WTC11 (cell line): ENCODE measurements around the gene C10orf90. TPM values are rescaled to one million over a fixed set of nuclear protein-coding genes. Genes with fewer than 3 reads are reported as not detected.

Experiments
- ATAC-seq: fragments of 200-7000 bp; cut with Tn5 transposase; 2 replicates; pipeline ENCODE4 v1.10.0; 2021; ENCODE audit warnings: mild to moderate bottlenecking, moderate library complexity
- CTCF ChIA-PET: fragments of 300-600 bp; sonication (Branson Sonifier 250); formaldehyde crosslinking; loops from one replicate; lab custom pipeline; 2021; ENCODE audit warnings: antibody characterized with exemption; lab: Charles Lee
- POLR2A ChIA-PET: fragments of 350-600 bp; sonication (Branson Sonifier 250); formaldehyde crosslinking; loops from one replicate; lab custom pipeline; 2021; ENCODE audit warnings: antibody characterized with exemption; lab: Charles Lee
- DNase-seq: peaks from one replicate; pipeline ENCODE4 v3.0.0; 2021; ENCODE audit warnings: low spot score
- H3K27ac Mint-ChIP-seq: 2 replicates; pipeline ENCODE4 v1.8.0; 2021; ENCODE audit warnings: mixed read lengths
- H3K27me3 Mint-ChIP-seq: 2 replicates; pipeline ENCODE4 v1.8.0; 2021; ENCODE audit warnings: low read depth, mild to moderate bottlenecking, moderate library complexity, mixed read lengths
- H3K36me3 Mint-ChIP-seq: 2 replicates; pipeline ENCODE4 v1.8.0; 2021; ENCODE audit warnings: mixed read lengths
- H3K4me1 Mint-ChIP-seq: 2 replicates; pipeline ENCODE4 v1.8.0; 2022; ENCODE audit warnings: mixed read lengths
- H3K4me3 Mint-ChIP-seq: 2 replicates; pipeline ENCODE4 v1.8.0; 2021; ENCODE audit warnings: mild to moderate bottlenecking, moderate library complexity, mixed read lengths
- H3K9me3 Mint-ChIP-seq: 2 replicates; pipeline ENCODE4 v1.8.0; 2021; ENCODE audit warnings: mixed read lengths
- AR ChIP-seq: fragments of 250-450 bp; sonication (Bioruptor Pico); IDR thresholded peaks from 2 replicates; pipeline ENCODE4 v1.9.0; 2021; ENCODE audit warnings: mild to moderate bottlenecking
- ERG ChIP-seq: fragments of 250-450 bp; sonication (Bioruptor Pico); IDR thresholded peaks from 2 replicates; pipeline ENCODE4 v1.8.0; 2021; ENCODE audit warnings: mild to moderate bottlenecking
- ESRRA ChIP-seq: sonication (generic); formaldehyde crosslinking; IDR thresholded peaks from 2 replicates; pipeline ENCODE4 v1.8.1; 2022; ENCODE audit warnings: mild to moderate bottlenecking, missing genetic modification reagents, borderline replicate concordance
- FOXP4 ChIP-seq: sonication (generic); formaldehyde crosslinking; IDR thresholded peaks from 2 replicates; pipeline ENCODE4 v1.8.0; 2022; ENCODE audit warnings: mild to moderate bottlenecking, missing genetic modification reagents
- NFATC4 ChIP-seq: fragments of 250-450 bp; sonication (Bioruptor Pico); IDR thresholded peaks from 2 replicates; pipeline ENCODE4 v1.9.0; 2021; ENCODE audit warnings: mild to moderate bottlenecking
- OVOL2 ChIP-seq: fragments of 250-450 bp; sonication (Bioruptor Pico); IDR thresholded peaks from 2 replicates; pipeline ENCODE4 v1.9.0; 2021; ENCODE audit warnings: mild to moderate bottlenecking, borderline replicate concordance
- TEAD4 ChIP-seq: sonication (generic); formaldehyde crosslinking; IDR thresholded peaks from 2 replicates; pipeline ENCODE4 v1.8.0; 2022; ENCODE audit warnings: mild to moderate bottlenecking, missing genetic modification reagents
- ZBTB21 ChIP-seq: sonication (generic); formaldehyde crosslinking; IDR thresholded peaks from 2 replicates; pipeline ENCODE4 v1.8.1; 2023; ENCODE audit warnings: mild to moderate bottlenecking, missing genetic modification reagents, borderline replicate concordance
- ZNF263 ChIP-seq: sonication (generic); formaldehyde crosslinking; IDR thresholded peaks from 2 replicates; pipeline ENCODE4 v1.8.1; 2022; ENCODE audit warnings: low read depth, mild to moderate bottlenecking, moderate library complexity, missing genetic modification reagents
- ZNF425 ChIP-seq: fragments of 250-450 bp; sonication (Bioruptor Pico); conservative IDR thresholded peaks from 2 replicates; pipeline ENCODE4 v1.9.0; 2021; ENCODE audit warnings: mild to moderate bottlenecking
- total RNA-seq: library from RNA; stranded (reverse); gene quantifications from 3 replicates; pipeline ENCODE4 v1.2.3, GENCODE V29; 2021
- TF ChIP-seq, protein P1 (sequence below): sonication (generic); formaldehyde crosslinking; IDR thresholded peaks from 2 replicates; pipeline ENCODE4 v1.8.1; 2022; ENCODE audit warnings: low read depth, mild to moderate bottlenecking, moderate library complexity, missing genetic modification reagents, borderline replicate concordance
- TF ChIP-seq, protein P2 (sequence below): sonication (generic); formaldehyde crosslinking; IDR thresholded peaks from 2 replicates; pipeline ENCODE4 v1.8.0; 2023; ENCODE audit warnings: mild to moderate bottlenecking, missing genetic modification reagents
- TF ChIP-seq, protein P3 (sequence below): sonication (generic); formaldehyde crosslinking; IDR thresholded peaks from 2 replicates; pipeline ENCODE4 v1.8.1; 2022; ENCODE audit warnings: mild to moderate bottlenecking, missing genetic modification reagents, moderate library complexity, borderline replicate concordance
- TF ChIP-seq, protein P4 (sequence below): fragments of 250-450 bp; sonication (Bioruptor Pico); IDR thresholded peaks from 2 replicates; pipeline ENCODE4 v1.9.0; 2021; ENCODE audit warnings: moderate library complexity, mild to moderate bottlenecking, inconsistent platforms, borderline replicate concordance
- TF ChIP-seq, protein P5 (sequence below): sonication (generic); formaldehyde crosslinking; IDR thresholded peaks from 2 replicates; pipeline ENCODE4 v1.8.1; 2023; ENCODE audit warnings: mild to moderate bottlenecking, missing genetic modification reagents, borderline replicate concordance

The C10orf90 gene
- total RNA-seq, 1 experiment from 2014 or later: 0.85 TPM

- TF ChIP-seq AR (no peak), TEAD4 (CRISPR knock-in tag) (no peak)
- TF ChIP-seq, all 79 proteins: peak for 0
Observed at GRCh38 chr10:126713594-126713993, 43.1 kb upstream of the C10orf90 start (continued).

- no peak for DNase-seq
- Mint-ChIP-seq H3K4me1 (peaks cover 7% of the 10 kb centered on the region), H3K4me3 (no peak overlapping the region), H3K27me3 (no peaks in the 10 kb centered on the region; the same call in none of the 2 replicates), H3K36me3 (peaks cover 6% of the 10 kb centered on the region; the same call in 1 of the 2 replicates), H3K27ac (no peak overlapping the region), H3K9me3 (peaks cover 36% of the 10 kb centered on the region)
- ChIA-PET POLR2A (no interaction called here), CTCF (no interaction called here)
- no peak for ATAC-seq
- TF ChIP-seq, protein P1, sequence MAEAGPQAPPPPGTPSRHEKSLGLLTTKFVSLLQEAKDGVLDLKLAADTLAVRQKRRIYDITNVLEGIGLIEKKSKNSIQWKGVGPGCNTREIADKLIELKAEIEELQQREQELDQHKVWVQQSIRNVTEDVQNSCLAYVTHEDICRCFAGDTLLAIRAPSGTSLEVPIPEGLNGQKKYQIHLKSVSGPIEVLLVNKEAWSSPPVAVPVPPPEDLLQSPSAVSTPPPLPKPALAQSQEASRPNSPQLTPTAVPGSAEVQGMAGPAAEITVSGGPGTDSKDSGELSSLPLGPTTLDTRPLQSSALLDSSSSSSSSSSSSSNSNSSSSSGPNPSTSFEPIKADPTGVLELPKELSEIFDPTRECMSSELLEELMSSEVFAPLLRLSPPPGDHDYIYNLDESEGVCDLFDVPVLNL (CRISPR knock-in tag): no peak
- TF ChIP-seq NFATC4 (CRISPR knock-in tag): no peak
- TF ChIP-seq, protein P2, sequence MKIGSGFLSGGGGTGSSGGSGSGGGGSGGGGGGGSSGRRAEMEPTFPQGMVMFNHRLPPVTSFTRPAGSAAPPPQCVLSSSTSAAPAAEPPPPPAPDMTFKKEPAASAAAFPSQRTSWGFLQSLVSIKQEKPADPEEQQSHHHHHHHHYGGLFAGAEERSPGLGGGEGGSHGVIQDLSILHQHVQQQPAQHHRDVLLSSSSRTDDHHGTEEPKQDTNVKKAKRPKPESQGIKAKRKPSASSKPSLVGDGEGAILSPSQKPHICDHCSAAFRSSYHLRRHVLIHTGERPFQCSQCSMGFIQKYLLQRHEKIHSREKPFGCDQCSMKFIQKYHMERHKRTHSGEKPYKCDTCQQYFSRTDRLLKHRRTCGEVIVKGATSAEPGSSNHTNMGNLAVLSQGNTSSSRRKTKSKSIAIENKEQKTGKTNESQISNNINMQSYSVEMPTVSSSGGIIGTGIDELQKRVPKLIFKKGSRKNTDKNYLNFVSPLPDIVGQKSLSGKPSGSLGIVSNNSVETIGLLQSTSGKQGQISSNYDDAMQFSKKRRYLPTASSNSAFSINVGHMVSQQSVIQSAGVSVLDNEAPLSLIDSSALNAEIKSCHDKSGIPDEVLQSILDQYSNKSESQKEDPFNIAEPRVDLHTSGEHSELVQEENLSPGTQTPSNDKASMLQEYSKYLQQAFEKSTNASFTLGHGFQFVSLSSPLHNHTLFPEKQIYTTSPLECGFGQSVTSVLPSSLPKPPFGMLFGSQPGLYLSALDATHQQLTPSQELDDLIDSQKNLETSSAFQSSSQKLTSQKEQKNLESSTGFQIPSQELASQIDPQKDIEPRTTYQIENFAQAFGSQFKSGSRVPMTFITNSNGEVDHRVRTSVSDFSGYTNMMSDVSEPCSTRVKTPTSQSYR: no peak
- no peak for TF ChIP-seq ZBTB21 (CRISPR knock-in tag)
- TF ChIP-seq ERG (CRISPR knock-in tag): no peak
- TF ChIP-seq, protein P3, sequence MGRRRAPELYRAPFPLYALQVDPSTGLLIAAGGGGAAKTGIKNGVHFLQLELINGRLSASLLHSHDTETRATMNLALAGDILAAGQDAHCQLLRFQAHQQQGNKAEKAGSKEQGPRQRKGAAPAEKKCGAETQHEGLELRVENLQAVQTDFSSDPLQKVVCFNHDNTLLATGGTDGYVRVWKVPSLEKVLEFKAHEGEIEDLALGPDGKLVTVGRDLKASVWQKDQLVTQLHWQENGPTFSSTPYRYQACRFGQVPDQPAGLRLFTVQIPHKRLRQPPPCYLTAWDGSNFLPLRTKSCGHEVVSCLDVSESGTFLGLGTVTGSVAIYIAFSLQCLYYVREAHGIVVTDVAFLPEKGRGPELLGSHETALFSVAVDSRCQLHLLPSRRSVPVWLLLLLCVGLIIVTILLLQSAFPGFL: no peak
- TF ChIP-seq, protein P4, sequence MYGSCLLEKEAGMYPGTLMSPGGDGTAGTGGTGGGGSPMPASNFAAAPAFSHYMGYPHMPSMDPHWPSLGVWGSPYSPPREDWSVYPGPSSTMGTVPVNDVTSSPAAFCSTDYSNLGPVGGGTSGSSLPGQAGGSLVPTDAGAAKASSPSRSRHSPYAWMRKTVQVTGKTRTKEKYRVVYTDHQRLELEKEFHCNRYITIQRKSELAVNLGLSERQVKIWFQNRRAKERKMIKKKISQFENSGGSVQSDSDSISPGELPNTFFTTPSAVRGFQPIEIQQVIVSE (CRISPR knock-in tag): no peak
- TF ChIP-seq, protein P5, sequence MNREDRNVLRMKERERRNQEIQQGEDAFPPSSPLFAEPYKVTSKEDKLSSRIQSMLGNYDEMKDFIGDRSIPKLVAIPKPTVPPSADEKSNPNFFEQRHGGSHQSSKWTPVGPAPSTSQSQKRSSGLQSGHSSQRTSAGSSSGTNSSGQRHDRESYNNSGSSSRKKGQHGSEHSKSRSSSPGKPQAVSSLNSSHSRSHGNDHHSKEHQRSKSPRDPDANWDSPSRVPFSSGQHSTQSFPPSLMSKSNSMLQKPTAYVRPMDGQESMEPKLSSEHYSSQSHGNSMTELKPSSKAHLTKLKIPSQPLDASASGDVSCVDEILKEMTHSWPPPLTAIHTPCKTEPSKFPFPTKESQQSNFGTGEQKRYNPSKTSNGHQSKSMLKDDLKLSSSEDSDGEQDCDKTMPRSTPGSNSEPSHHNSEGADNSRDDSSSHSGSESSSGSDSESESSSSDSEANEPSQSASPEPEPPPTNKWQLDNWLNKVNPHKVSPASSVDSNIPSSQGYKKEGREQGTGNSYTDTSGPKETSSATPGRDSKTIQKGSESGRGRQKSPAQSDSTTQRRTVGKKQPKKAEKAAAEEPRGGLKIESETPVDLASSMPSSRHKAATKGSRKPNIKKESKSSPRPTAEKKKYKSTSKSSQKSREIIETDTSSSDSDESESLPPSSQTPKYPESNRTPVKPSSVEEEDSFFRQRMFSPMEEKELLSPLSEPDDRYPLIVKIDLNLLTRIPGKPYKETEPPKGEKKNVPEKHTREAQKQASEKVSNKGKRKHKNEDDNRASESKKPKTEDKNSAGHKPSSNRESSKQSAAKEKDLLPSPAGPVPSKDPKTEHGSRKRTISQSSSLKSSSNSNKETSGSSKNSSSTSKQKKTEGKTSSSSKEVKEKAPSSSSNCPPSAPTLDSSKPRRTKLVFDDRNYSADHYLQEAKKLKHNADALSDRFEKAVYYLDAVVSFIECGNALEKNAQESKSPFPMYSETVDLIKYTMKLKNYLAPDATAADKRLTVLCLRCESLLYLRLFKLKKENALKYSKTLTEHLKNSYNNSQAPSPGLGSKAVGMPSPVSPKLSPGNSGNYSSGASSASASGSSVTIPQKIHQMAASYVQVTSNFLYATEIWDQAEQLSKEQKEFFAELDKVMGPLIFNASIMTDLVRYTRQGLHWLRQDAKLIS (CRISPR knock-in tag): no peak
- TF ChIP-seq ESRRA: no peak
- TF ChIP-seq FOXP4 (CRISPR knock-in tag): no peak
- no peak for TF ChIP-seq ZNF425 (CRISPR knock-in tag)
- no peak for TF ChIP-seq ZNF263 (CRISPR knock-in tag)
- no peak for TF ChIP-seq OVOL2
Observed at GRCh38 chr10:126712681-126713080, 42.2 kb upstream of the C10orf90 start.
